GM19324 (cell line): ENCODE measurements around the gene IL36B.

ENCODE experiments used
- ATAC-seq: cut with Tn5 transposase; IDR thresholded peaks from one replicate; pipeline ENCODE4 v1.9.1; 2021; ENCODE audit warnings: mild to moderate bottlenecking, moderate library complexity; ENCODE audit not compliant: unreplicated experiment, low FRiP score

Gene IL36B

DNA sequence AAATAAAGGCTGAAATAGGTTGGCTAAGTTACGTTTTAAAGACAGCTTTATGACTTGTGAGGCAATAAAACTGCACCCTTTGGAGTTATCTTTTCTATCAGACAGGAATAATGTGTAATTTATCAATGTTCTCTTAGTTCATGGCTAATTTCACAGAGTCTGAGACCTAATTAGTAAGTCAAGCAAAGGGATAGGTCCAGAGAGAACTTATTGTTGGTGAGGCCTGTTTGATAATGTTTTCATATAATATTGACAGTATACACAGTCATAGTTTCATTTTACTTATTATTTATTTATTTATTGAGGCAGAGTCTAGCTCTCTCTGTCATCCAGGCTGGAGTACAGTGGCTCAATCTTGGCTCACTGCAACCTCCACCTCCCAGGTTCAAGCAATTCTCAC, 4.5 kb upstream of the IL36B start:
- ATAC-seq, result no peak

DNA sequence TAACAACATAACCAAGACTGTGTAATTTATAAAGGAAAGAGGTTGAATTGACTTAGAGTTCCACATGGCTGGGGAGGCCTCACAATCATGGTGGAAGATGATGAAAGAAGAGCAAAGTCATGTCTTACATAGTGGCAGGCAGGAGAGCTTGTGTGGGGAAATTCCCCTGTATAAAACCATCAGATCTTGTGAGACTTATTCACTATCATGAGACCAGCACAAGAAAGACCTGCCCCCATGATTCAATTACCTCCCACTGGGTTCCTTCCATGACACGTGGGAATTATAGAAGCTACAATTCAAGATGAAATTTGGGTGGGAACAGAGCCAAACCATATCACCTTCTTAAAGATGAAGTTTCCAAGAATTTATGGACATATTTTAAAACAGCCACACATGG, 3.9 kb upstream of the IL36B start:
- ATAC-seq, result no peak

DNA sequence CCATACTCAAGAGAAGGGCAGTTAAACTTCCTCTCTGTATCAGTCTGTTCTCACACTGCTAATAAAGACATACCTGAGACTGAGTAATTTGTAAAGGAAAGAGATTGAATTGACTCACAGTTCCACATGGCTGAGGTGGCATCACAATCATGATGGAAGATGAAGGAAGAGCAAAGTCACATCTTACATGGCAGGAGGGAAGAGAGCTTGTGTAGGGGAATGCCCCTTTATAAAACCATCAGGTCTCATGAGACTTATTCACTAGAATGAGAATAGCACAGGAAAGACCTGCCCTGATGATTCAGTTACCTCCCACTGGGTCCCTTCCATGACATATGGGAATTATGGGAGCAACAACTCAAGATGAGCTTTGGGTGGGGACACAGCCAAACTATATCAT, 1.4 kb upstream of the IL36B start:
- ATAC-seq, result no peak

DNA sequence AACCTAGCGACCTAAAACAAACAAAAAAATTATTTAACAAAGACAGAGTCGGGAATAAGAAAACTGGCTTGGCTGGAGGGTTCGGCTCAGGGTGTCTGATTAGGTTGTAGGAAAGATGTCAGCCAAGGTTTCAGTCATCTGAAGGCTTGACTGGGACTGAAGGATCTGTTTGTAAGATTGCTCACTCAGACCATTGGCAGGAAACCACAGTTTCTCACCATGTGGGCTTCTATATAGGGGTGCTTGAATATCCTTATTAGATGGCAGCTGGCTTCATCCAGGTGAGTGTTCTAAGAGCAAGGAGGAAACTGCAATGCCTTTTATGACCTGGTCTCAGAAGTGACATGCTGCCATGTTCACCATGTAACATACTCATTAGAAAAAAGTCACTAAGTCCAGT, 999 bp upstream of the IL36B start:
- no peak for ATAC-seq

DNA sequence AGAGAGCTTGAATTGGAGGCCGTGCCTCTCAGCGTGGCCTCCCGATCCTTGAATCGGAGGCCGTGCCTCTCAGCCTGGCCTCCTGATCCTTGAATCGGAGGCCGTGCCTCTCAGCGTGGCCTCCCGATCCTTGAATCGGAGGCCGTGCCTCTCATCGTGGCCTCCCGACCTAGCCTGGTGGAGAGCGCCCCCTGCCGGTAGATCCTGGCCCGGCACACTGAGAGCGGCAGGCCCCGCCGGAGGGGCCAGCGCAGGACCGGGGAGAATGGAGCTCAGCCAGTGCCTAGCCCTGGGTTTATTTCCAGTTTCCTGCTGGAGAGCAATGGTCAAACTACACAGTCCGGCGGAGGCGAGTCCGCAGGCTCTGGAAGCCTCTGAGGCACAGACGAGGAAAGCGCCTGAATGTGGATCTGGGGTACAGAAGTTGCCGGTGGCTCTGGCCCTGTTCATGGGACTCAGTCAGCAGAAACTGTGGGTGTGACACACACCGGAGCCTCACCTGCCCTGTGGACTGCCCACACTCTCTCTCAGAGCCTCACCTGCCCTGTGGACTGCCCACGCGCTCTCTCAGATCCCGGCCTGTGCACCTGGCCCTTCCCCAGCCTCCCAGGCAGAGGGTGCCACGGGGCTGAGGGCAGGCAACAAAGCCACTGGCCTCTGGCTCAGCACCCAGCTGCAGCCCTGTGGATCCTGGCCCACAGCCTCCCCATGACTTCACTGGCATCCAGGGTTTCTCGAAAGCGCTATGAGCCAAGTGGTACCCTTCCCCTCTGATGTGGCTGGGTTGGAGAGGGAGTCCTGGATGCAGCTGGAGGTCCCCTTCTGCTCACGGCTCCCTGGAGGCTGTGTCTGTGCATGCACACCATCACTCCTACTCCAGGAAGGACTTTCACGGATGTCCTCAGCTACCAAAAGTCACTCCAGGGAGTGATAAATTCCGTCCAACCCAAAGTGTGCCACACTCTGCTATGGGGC, 1.5 kb downstream of the IL36B start:
- ATAC-seq, result no peak

DNA sequence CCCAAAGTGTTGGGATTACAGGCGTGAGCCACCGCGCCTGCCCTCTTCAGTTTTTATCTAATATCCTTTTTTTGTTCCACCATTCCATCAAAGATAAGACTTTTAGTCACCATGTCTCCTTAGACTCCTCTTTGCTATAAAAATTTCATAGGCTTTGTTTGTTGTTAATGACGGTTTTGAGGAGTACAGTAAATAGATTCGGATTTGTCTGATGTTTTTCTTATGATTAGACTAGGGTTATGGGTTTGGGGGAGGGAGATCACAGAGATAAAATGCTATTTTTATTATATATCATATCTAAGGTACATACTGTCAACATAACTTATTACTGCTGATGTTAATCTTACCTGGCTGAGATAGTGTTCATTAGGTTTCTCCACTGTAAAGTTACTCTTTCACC, 6.2 kb downstream of the IL36B start:
- ATAC-seq, result no peak

DNA sequence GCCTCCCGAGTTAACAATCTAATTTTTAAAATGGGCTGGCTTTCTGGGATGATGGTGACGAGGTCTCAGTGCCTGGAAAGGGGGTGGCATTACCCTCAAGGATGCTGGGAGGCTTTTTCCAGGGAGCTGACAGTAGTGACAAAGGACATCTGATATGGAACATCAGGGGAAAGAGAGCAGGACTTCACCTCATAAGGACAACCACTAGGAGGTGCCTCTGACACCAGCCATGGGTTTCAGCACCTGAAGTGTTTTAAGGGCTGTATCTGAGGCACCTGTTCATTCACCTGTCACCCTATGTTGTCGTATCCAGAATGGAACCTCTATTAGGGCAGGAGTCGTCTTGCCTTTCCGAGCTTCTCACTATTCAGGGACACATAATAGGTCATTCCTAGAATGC, 10.8 kb downstream of the IL36B start:
- ATAC-seq, result no peak

DNA sequence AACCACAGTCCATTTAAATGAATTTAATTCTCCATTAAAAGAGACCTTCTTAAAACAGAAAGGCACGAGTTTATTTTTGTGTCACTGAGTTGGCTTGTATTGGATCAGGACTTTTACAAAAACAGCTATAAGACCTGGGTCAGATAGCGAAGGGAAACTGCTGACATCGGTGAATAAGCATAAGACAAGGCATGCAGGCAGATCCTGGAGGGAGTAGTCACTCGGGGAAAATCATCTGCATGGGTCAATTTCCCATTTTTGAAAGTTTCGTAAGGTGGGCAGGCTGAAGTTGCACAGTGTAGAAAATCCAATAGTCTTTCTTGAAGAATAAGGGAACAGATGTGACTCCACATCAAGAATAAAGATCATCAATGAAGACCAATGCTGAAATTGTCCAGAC, 12.9 kb downstream of the IL36B start:
- no peak for ATAC-seq

DNA sequence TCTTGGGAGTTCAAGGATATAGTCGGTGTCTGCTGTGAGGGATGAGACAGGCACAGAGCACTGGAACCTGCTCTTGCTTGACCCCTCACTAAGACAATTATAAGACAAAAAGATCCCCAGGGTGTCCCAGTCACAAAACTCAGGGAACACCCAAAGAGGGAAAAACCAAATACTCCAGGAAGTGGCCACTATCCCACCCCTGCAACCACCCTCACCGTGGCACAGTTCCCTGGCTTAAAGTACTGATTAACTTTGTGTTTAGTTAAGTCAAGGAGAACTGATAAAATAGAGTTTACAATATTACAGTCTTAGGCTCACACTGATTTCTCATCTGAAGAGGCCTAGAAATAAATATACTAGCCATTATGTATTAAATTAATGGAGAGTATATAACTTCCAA, 13.5 kb downstream of the IL36B start:
- no peak for ATAC-seq

DNA sequence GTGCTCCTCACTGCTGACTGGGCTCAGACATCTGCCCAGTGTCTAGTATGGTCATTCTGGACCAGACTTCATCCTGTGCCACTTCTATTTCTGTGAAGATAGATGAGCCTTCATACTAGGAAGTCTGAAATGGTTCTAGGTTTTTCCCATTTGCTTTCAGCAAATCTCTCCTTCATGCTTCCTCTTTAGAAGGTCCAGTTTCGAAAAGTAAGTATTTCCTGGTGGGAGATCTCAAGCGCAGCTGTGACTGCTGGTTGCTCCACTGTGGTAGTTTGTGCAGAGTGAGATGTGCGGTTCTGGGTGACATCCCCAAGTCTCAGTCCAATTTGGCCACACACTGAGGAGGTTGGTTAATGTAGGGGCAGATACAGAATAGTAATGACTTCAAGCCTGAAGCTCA, 14.4 kb downstream of the IL36B start:
- no peak for ATAC-seq

DNA sequence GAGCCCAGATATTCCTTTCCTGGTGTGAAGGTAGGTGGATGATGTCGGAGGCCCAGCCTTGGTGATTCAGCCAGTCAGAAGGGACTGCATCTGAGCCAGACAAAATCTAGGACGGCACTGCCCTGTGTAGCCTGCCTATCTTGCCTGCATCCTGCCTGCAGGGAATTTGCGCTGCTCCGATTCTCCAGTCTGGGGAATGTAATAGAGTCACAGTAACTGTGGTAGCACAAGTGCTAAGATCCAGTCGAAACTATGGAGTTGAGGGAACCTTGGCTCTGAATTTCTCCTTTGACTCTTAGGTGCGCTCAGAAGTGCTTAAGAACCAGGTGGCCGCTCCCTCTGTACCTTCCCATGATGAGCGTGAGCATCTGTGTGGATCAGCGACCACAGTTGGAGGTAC, 15.9 kb downstream of the IL36B start:
- ATAC-seq, result no peak

DNA sequence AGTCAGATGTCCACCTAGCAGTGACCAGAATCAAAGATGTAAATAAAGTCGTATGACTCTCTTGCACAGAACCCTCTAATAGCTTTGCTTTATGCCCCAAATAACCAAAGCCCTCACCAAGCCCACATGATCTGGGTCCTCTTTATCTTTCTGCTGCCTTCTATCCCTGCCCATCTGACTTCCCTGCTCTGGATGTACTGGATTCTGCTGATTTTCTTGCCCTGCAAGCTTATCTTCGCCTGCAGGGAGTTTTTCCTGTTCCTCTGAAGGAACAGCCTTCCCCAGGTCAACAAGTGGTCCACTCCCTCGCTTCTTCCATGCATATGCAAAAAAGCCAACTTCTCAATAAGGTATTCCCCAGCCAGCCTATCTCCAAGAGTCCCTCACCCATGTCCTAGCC, 18.7 kb downstream of the IL36B start:
- no peak for ATAC-seq

DNA sequence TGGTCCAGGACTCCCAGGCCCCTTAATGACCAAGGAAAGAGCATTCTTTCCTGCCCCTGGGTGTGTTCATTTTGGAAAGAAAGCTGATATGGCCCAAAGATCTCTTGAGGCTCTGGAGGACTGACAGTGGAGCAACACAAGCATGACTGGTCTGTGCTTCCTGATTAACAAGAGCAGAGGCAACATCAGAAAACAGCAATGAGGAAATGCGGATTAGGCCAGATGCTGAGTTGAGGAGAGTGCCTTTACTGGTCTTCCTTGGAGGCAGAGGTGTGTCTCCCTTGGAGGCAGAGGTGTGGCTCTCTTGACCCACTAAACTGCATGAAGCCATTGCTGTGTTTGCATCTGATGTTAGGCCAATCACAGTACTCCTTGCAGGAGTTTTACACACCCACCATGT, 19.9 kb downstream of the IL36B start:
- no peak for ATAC-seq

DNA sequence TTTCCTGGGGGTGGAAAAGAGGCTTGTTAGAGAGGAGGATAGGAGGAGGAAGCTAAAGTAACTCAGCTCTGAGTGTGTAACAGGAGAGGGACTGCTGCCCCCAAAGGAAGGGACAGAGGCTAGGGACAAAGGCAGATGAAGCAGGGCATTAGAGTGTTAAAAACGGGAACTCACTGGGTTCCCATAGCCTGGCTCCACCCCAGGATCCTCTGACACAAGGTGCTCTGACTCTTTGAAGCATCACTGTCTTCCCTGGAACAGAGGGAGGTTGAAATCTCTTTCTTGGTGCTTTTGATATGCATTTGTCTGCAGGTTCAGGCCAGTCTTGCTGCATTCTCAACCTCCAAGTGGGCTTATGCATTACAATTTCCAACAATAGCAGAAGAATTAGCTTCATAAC, 24.6 kb downstream of the IL36B start:
- no peak for ATAC-seq

DNA sequence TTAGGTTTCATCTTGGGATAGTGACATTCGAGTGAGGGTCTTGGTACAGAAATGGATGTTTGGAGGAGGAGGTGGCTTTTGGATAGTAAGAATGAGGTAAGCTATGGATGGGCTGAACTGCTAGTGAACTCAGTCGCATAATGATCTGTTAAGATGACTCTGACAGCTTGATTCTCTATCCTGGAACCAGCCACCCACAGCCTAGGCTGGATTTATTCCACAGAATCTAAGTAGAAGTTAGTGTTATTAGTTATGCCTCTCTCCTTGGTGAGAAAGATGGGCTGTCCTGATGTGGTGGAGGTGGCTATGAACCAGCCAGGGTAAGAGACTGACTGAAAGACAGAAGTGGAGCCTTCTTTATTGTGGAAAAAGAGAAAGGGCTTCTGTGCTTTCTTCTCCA, 25.0 kb downstream of the IL36B start:
- ATAC-seq, result no peak

DNA sequence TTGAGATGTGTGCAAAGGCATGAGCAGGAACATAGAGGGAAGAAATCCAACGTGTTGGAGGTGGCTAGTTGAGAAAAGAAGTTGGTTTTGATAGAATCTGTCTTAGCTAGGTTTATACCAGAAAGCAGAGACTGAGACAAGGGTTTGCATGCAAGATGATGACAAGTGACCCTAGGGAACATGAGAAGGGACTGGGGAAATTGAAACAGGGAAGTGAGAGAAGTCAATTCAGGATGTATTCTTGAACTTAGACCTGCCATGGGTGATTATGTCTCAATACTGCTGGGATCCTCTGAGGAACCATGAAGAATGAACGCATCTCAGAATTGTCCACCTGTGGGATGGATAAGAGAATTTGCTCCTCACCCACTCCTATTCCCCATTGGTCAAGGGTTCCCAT, 26.9 kb downstream of the IL36B start:
- no peak for ATAC-seq

DNA sequence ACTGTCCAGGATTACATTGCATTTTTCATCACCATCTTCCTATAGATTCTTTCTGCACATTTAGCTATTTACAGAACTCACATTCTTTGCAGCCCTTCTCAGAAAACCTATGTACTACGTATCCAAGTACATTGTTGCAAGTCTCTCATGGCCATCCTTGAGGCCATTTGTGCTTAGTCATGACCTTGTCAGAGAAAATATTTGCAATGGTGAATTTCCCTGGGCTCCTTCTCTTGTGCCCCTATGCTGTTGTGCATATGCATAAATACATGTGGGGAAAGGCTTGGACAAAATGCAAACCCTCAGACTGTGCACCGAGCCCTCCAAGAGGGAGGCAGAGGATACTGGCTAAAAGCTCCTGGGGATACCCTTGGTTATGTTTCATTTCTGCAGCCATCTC, 27.9 kb downstream of the IL36B start:
- ATAC-seq, result no peak

DNA sequence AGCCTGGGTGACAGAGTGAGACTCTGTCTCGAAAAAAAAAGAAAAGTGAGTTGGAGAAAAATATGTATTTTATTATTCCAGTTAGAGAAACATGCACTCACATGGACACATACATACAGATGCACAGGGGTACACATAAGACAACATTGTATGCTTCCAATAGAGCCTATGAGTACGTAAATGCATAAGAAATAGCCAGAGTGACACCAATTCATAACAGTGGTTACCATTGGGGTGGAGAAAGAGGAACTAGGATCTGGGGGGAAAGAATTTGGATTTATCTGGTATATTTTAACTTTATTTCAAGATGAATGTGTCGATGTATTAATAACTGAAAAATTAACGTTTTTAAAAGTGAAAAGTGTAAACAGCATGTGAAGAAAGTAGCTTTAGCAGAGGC, 31.4 kb downstream of the IL36B start:
- no peak for ATAC-seq

DNA sequence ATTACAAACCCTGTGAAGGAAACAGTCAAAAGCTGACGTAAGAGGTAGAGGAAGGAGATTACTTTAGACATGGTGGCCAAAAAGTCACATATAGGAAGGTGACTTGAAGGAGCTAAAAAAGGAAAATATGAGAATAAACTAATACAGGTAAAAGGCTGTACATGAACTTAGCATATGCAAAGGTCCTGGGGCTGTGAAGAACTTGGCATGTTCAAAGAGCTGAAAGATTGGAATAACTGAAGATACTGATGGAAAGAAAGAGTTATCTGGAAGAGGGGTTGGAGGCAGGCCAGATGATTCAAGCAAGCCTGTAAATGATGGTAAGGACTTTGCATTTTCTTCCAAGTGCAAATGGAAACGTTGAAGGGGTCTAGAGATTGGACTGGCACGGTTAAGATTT, 34.2 kb downstream of the IL36B start:
- no peak for ATAC-seq

DNA sequence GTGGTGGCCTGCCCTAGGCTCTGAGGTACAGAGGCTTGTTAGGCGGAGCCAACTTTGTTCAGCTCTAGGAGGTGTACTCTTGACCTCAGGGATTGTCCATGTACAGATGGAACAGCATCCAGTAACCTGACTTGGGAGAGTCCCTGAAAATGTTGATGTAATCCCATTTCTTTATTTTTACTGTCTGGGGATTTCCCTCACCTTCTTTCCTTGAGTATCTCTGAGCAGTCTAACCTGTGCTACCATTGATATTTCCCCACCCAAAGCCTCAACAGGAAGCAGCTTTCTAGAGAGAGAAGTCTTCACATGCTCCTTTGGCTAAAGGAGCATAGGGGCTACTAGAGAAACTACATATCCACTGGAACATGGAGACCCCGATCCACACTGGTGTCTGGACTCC, 37.0 kb downstream of the IL36B start:
- no peak for ATAC-seq

DNA sequence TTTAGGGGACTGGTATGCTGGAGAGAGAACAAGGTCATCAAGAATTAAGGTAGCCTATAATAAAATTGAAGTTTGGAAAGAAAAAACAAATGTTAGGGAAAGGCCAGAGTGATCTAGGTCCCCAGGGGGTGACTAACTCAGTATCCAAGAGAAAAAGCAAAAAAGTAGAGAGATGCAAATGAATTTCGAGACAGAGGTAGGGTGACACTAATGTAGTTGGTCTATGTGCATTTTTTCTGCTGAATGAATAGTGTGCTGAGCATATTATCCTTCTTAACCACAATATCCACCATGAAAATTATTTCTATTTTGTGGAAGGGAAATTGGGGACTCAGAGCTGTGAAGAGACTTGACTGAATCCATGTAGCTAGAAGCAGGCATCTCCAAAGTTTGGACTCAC, 37.6 kb downstream of the IL36B start:
- no peak for ATAC-seq

DNA sequence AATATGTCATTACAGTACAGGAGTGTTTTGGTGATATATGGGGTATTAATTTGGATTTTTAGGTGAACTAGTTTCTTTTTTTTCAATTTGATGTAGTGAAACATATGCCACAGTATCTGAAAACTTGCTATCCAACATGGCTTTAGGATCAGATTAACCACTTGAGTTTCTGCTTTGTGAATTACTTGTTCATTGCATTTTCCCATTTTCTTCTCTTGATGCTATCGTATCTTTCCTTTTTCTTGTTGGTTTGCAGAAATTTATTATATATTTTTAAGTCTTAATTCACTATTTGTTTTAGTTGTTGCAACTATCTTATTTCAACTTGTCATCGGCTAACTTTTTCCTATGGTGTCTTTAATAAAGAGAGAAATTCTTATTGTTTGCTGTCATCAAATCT, 38.6 kb downstream of the IL36B start:
- ATAC-seq, result no peak

DNA sequence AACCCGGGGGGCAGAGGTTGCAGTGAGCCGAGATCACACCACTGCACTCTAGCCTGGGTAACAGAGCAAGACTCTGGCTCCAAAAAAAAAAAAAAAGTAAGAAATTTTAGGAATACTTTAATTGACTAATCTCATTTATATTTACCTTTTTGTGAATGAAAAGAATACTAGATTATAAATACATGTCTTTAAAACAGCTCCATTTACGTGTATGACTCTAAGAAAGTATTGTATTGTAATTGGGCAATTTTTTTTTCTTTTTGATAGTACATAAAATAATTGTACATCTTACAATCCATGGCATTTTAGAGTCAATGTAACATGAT, 39.4 kb downstream of the IL36B start:
- no peak for ATAC-seq
